ENCODE data around the gene IGFLR1.

GRCh38 chr19:35719402-35720162, 22.7 kb downstream of the IGFLR1 start:
- TF ChIP-seq POLR2A (IDR thresholded peaks at IDR 0.05), result no peak
- TF ChIP-seq, protein P1, sequence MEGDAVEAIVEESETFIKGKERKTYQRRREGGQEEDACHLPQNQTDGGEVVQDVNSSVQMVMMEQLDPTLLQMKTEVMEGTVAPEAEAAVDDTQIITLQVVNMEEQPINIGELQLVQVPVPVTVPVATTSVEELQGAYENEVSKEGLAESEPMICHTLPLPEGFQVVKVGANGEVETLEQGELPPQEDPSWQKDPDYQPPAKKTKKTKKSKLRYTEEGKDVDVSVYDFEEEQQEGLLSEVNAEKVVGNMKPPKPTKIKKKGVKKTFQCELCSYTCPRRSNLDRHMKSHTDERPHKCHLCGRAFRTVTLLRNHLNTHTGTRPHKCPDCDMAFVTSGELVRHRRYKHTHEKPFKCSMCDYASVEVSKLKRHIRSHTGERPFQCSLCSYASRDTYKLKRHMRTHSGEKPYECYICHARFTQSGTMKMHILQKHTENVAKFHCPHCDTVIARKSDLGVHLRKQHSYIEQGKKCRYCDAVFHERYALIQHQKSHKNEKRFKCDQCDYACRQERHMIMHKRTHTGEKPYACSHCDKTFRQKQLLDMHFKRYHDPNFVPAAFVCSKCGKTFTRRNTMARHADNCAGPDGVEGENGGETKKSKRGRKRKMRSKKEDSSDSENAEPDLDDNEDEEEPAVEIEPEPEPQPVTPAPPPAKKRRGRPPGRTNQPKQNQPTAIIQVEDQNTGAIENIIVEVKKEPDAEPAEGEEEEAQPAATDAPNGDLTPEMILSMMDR (IDR thresholded peaks at IDR 0.05), result no peak

Data from adrenal gland (tissue), 5 donors.